ENCODE measurements around the gene SLC7A1.

The SLC7A1 gene

GRCh38 chr13:29556742-29557141, 38.7 kb downstream of the SLC7A1 start:
- Histone ChIP-seq H3K27me3 (ENCODE audit: insufficient read depth, low read length) (no peaks in the 10 kb centered on the region), H3K4me3 (ENCODE audit: low read length) (no peak overlapping the region), H3K9me3 (ENCODE audit: insufficient read depth, low read depth, low read length) (no peaks in the 10 kb centered on the region), H3K36me3 (ENCODE audit: insufficient read depth, low read length) (peaks cover 24% of the 10 kb centered on the region), H3K9ac (ENCODE audit: low read depth, low read length) (no peak overlapping the region), H3K27ac (ENCODE audit: low read depth, low read length) (no peak overlapping the region), H3K4me1 (ENCODE audit: insufficient read depth, low read length) (0 out of 2 replicates have a peak, but pooled peaks cover 4% of the 10 kb centered on the region)
- WGBS: 91% methylated on average over 3 of the region's 3 CpGs

- Histone ChIP-seq H3K4me1 (ENCODE audit: insufficient read depth, low read length) (0 out of 2 replicates have a peak, but pooled peaks cover 6% of the 10 kb centered on the region), H3K36me3 (ENCODE audit: insufficient read depth, low read length) (peaks cover 54% of the 10 kb centered on the region), H3K9me3 (ENCODE audit: insufficient read depth, low read depth, low read length) (no peaks in the 10 kb centered on the region), H3K4me3 (ENCODE audit: low read length) (no peak overlapping the region), H3K27ac (ENCODE audit: low read depth, low read length) (no peak overlapping the region), H3K9ac (ENCODE audit: low read depth, low read length) (no peak overlapping the region), H3K27me3 (ENCODE audit: insufficient read depth, low read length) (no peaks in the 10 kb centered on the region)
- 91% methylated on average over 6 of the region's 6 CpGs for WGBS
These were observed 44.3 kb downstream of the SLC7A1 start for GRCh38 chr13:29551214-29551613.

GRCh38 chr13:29550430-29550988, 45.0 kb downstream of the SLC7A1 start:
- 96% methylated on average over 5 of the region's 5 CpGs for WGBS
- Histone ChIP-seq H3K27ac (ENCODE audit: low read depth, low read length) (no peak overlapping the region), H3K4me3 (ENCODE audit: low read length) (no peak overlapping the region), H3K36me3 (ENCODE audit: insufficient read depth, low read length) (peaks cover 60% of the 10 kb centered on the region), H3K27me3 (ENCODE audit: insufficient read depth, low read length) (no peaks in the 10 kb centered on the region), H3K4me1 (ENCODE audit: insufficient read depth, low read length) (0 out of 2 replicates have a peak, but pooled peaks cover 6% of the 10 kb centered on the region), H3K9me3 (ENCODE audit: insufficient read depth, low read depth, low read length) (no peaks in the 10 kb centered on the region), H3K9ac (ENCODE audit: low read depth, low read length) (no peak overlapping the region)

- H3K27me3 ChIP-seq (ENCODE audit: insufficient read depth, low read length): no peaks in the 10 kb centered on the region
- no peak overlapping the region for H3K27ac ChIP-seq (ENCODE audit: low read depth, low read length)
- no peak overlapping the region for H3K9ac ChIP-seq (ENCODE audit: low read depth, low read length)
- H3K36me3 ChIP-seq (ENCODE audit: insufficient read depth, low read length): peaks cover 61% of the 10 kb centered on the region
- WGBS: 91% methylated on average over 7 of the region's 7 CpGs
- H3K9me3 ChIP-seq (ENCODE audit: insufficient read depth, low read depth, low read length): no peaks in the 10 kb centered on the region
- no peak overlapping the region for H3K4me3 ChIP-seq (ENCODE audit: low read length)
- 0 out of 2 replicates have a peak, but pooled peaks cover 6% of the 10 kb centered on the region for H3K4me1 ChIP-seq (ENCODE audit: insufficient read depth, low read length)
These were observed 46.8 kb downstream of the SLC7A1 start for GRCh38 chr13:29548722-29549121.

- H3K36me3 ChIP-seq (ENCODE audit: insufficient read depth, low read length): peaks cover 45% of the 10 kb centered on the region
- H3K9ac ChIP-seq (ENCODE audit: low read depth, low read length): no peak overlapping the region
- no peaks in the 10 kb centered on the region for H3K9me3 ChIP-seq (ENCODE audit: insufficient read depth, low read depth, low read length)
- H3K4me3 ChIP-seq (ENCODE audit: low read length): no peak overlapping the region
- 0 out of 2 replicates have a peak, but pooled peaks cover 6% of the 10 kb centered on the region for H3K4me1 ChIP-seq (ENCODE audit: insufficient read depth, low read length)
- no peak overlapping the region for H3K27ac ChIP-seq (ENCODE audit: low read depth, low read length)
- 92% methylated on average over 6 of the region's 7 CpGs for WGBS
- H3K27me3 ChIP-seq (ENCODE audit: insufficient read depth, low read length): no peaks in the 10 kb centered on the region
These were observed 48.3 kb downstream of the SLC7A1 start for GRCh38 chr13:29547153-29547552.

GRCh38 chr13:29546662-29547061, 48.8 kb downstream of the SLC7A1 start:
- H3K27ac ChIP-seq (ENCODE audit: low read depth, low read length): no peak overlapping the region

GRCh38 chr13:29545988-29546387, 49.5 kb downstream of the SLC7A1 start:
- peaks cover 34% of the 10 kb centered on the region for H3K36me3 ChIP-seq (ENCODE audit: insufficient read depth, low read length)
- no peak overlapping the region for H3K4me3 ChIP-seq (ENCODE audit: low read length)
- H3K27me3 ChIP-seq (ENCODE audit: insufficient read depth, low read length): no peaks in the 10 kb centered on the region
- H3K4me1 ChIP-seq (ENCODE audit: insufficient read depth, low read length): peaks cover 11% of the 10 kb centered on the region; the same call in 1 of the 2 replicates
- no peak overlapping the region for H3K9ac ChIP-seq (ENCODE audit: low read depth, low read length)
- WGBS: 92% methylated on average over 8 of the region's 8 CpGs
- no peak overlapping the region for H3K27ac ChIP-seq (ENCODE audit: low read depth, low read length)
- H3K9me3 ChIP-seq (ENCODE audit: insufficient read depth, low read depth, low read length): no peaks in the 10 kb centered on the region

More at GRCh38 chr13:29546662-29547061, 48.8 kb downstream of the SLC7A1 start:
- Histone ChIP-seq H3K9me3 (ENCODE audit: insufficient read depth, low read depth, low read length) (no peaks in the 10 kb centered on the region), H3K4me3 (ENCODE audit: low read length) (no peak overlapping the region), H3K9ac (ENCODE audit: low read depth, low read length) (no peak overlapping the region), H3K36me3 (ENCODE audit: insufficient read depth, low read length) (peaks cover 40% of the 10 kb centered on the region), H3K4me1 (ENCODE audit: insufficient read depth, low read length) (0 out of 2 replicates have a peak, but pooled peaks cover 6% of the 10 kb centered on the region), H3K27me3 (ENCODE audit: insufficient read depth, low read length) (no peaks in the 10 kb centered on the region)
- 93% methylated on average over 8 of the region's 8 CpGs for WGBS

GRCh38 chr13:29543230-29544215, 52.0 kb downstream of the SLC7A1 start:
- H3K36me3 ChIP-seq (ENCODE audit: insufficient read depth, low read length): peaks cover 13% of the 10 kb centered on the region
- no peaks in the 10 kb centered on the region for H3K9me3 ChIP-seq (ENCODE audit: insufficient read depth, low read depth, low read length)
- H3K4me3 ChIP-seq (ENCODE audit: low read length): no peak overlapping the region
- H3K9ac ChIP-seq (ENCODE audit: low read depth, low read length): no peak overlapping the region
- H3K27me3 ChIP-seq (ENCODE audit: insufficient read depth, low read length): no peaks in the 10 kb centered on the region
- H3K4me1 ChIP-seq (ENCODE audit: insufficient read depth, low read length): peaks cover 25% of the 10 kb centered on the region
- WGBS: 87% methylated on average over 16 of the region's 16 CpGs
- no peak overlapping the region for H3K27ac ChIP-seq (ENCODE audit: low read depth, low read length)

GRCh38 chr13:29542381-29542780, 53.1 kb downstream of the SLC7A1 start:
- Histone ChIP-seq H3K4me1 (ENCODE audit: insufficient read depth, low read length) (peaks cover 25% of the 10 kb centered on the region), H3K4me3 (ENCODE audit: low read length) (no peak overlapping the region), H3K27ac (ENCODE audit: low read depth, low read length) (no peak overlapping the region), H3K36me3 (ENCODE audit: insufficient read depth, low read length) (peaks cover 15% of the 10 kb centered on the region), H3K9ac (ENCODE audit: low read depth, low read length) (no peak overlapping the region), H3K27me3 (ENCODE audit: insufficient read depth, low read length) (no peaks in the 10 kb centered on the region), H3K9me3 (ENCODE audit: insufficient read depth, low read depth, low read length) (no peaks in the 10 kb centered on the region)
- WGBS: 97% methylated on average over 7 of the region's 8 CpGs

GRCh38 chr13:29541400-29541799, 54.1 kb downstream of the SLC7A1 start:
- peaks cover 23% of the 10 kb centered on the region for H3K36me3 ChIP-seq (ENCODE audit: insufficient read depth, low read length)
- no peaks in the 10 kb centered on the region for H3K9me3 ChIP-seq (ENCODE audit: insufficient read depth, low read depth, low read length)
- H3K4me3 ChIP-seq (ENCODE audit: low read length): no peak overlapping the region
- no peak overlapping the region for H3K9ac ChIP-seq (ENCODE audit: low read depth, low read length)
- no peak overlapping the region for H3K27ac ChIP-seq (ENCODE audit: low read depth, low read length)
- WGBS: 92% methylated on average over 2 of the region's 4 CpGs
- H3K4me1 ChIP-seq (ENCODE audit: insufficient read depth, low read length): peaks cover 20% of the 10 kb centered on the region
- H3K27me3 ChIP-seq (ENCODE audit: insufficient read depth, low read length): no peaks in the 10 kb centered on the region

GRCh38 chr13:29540799-29541198, 54.7 kb downstream of the SLC7A1 start:
- H3K4me3 ChIP-seq (ENCODE audit: low read length): no peak overlapping the region
- no peak overlapping the region for H3K9ac ChIP-seq (ENCODE audit: low read depth, low read length)
- no peak overlapping the region for H3K27ac ChIP-seq (ENCODE audit: low read depth, low read length)
- no peaks in the 10 kb centered on the region for H3K27me3 ChIP-seq (ENCODE audit: insufficient read depth, low read length)
- no peaks in the 10 kb centered on the region for H3K9me3 ChIP-seq (ENCODE audit: insufficient read depth, low read depth, low read length)
- peaks cover 18% of the 10 kb centered on the region for H3K4me1 ChIP-seq (ENCODE audit: insufficient read depth, low read length)
- H3K36me3 ChIP-seq (ENCODE audit: insufficient read depth, low read length): peaks cover 27% of the 10 kb centered on the region
- 81% methylated on average over 5 of the region's 5 CpGs for WGBS

All from HUES64 (cell line).